ENCODE data around the gene ADH5.

GRCh38 chr4:99061048-99061700, 27.4 kb downstream of the ADH5 start:
- TF ChIP-seq CBFB (CRISPR knock-in tag; IDR thresholded peaks at IDR 0.05) (no peak), CTCF (IDR thresholded peaks at IDR 0.05 in 2 of 3, conservative IDR thresholded peaks at IDR 0.05 in 1 of 3; ENCODE audit: insufficient read depth in 2 of 3, low read depth in 1 of 3, low read length in 3 of 3) (no peak), NR2F6 (CRISPR knock-in tag; IDR thresholded peaks at IDR 0.05) (no peak), MCM7 (IDR thresholded peaks at IDR 0.05) (no peak), HINFP (tag; conservative IDR thresholded peaks at IDR 0.05; ENCODE audit: low read depth) (no peak), CREM (IDR thresholded peaks at IDR 0.05; ENCODE audit: low read depth) (no peak)
